ENCODE results near the gene RNF175.

Gene RNF175

DNA sequence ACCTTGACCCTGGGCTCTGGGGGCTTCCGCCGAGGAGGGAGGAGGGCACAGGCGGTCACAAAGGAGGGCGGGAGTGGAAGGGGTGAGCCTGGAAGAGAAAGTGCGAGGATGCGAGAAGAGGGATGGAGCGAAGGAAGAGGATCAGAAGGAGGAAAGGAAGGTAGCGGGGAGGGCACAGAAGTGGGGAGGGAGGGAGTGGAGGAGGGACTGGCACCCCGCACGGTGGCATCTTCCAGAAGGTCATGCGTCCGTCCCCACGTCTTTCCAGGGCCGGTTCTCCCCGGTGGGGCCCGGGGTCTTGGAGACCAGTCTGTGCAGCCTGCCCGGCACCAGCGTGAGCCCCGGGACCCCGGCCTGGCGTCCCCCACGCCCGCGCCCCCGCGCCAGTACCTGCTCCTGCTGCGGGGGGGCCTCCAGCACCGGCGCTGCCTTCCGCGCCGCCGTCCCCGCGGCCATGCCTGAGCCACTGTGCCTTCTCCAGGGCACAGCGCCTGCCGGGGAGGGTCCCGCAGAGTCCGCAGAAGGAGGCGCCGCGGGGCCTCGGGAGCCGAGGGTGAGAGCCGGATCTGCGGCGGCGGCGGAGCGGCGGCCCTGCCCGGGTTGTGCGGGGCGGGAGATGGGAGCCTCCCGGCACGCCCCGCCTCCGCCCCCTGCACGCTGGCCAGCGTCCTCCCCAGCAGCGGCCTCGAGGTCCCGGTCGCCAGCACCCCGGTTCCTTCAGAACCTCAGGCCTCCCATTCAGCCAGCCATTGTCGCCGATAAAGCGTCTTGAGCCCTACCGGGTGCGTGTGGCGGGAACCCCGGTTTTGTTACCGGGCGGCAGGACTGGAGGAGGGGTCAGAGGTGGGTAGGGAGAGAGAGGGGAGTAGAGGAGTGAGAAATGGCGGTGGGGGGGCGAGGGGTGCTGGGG, at the start of gene RNF175:
RNF175 (minus strand) TSS at position 618 of the 910 bp plus-strand sequence; CDS start at position 456, 162 bp downstream.
- DNase-seq: no peak

DNA sequence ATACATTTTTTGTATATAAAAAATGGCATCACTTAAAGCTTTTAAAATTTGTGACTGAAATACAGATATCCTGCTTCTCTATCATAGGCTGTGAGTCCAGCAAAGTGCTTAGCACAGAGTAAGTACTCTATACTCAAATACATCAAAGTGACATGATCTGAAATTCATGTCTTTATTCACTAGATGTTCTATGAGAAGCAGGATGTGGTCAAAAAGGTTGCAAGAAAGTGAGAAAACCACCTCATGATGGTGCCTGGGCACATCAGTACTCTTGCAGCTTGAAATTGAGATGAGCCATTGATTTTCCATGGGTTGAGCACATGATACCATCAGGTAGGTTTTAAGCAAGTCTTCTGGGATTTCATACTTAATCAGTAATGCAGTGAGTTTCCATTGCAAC, 49.5 kb upstream of the RNF175 start:
- peak; percentile 38 for DNase-seq

DNA sequence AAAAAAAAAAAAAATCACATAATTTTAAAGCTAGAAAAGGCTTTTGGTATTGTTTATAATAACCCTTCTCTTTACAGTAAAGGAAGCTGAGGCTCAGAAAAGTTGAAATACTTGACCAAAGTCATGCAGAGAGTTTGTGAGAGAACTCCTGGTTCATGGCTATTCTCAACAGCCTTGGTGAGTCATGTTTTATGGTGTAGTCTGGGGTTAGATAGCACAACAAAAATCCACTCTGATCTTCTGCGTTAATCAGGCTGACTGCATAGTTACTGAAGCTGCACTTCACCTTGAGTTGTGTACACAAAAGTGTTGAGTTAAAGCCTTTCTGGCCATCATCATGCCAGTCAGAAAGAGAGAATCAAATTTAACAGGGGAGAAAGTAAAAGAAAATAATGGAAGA, 48.4 kb upstream of the RNF175 start:
- no peak for DNase-seq

DNA sequence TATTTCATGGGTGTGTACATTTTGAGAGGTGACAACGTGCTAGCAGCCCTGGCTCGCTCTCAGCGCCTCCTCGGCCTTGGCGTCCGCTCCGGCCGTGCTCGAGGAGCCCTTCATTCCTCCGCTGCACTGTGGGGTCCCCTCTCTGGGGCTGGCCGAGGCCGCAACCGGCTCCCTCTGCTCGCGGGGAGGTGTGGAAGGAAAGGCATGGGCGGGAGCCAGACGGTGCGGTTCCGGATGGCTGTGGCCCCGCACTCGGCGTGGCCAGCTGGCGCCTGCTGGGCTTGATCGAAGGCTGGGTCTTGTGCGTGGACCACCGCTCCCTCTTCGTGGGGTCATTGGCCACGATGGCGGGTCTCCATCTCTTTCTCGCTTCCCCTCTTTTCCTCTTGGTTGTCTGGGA, 46.2 kb upstream of the RNF175 start:
- no peak for DNase-seq

DNA sequence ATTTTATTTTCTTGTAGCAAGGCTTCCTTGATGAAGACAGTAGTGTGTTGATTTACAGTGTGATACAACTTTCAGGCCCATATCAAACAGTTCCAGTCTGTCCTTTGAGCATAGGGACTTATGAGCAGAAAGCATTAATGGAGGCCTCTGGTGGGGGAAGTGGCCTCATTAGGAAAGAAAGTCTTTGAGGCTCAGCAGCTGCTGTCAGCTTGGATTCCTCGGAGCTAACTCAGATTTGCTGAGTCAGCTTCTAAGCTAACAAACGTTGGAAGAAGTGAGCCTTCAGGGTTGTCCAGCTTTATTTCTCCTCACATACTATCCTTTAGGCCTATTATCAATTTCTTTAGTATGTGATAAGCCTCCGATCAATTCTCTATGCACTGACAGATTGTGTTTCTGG, 44.9 kb upstream of the RNF175 start:
- no peak for DNase-seq

DNA sequence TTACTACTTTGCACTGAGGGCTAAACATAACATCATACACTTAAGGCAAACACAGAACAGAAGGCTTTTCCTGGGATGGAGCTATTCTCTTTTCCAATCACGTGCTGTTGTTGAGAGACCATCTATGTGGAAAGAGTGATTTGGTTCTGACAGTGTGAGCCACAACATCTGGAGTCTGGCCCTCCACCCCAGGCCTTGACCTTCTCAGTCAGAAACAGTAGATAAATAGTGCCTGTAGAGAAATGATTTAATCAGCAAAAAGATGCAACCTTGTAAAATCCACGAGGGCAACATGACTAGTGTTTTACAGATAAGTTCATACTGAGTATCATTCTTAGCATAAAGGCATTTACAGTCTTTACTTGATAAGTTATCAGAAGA, 39.9 kb upstream of the RNF175 start:
- no peak for DNase-seq

DNA sequence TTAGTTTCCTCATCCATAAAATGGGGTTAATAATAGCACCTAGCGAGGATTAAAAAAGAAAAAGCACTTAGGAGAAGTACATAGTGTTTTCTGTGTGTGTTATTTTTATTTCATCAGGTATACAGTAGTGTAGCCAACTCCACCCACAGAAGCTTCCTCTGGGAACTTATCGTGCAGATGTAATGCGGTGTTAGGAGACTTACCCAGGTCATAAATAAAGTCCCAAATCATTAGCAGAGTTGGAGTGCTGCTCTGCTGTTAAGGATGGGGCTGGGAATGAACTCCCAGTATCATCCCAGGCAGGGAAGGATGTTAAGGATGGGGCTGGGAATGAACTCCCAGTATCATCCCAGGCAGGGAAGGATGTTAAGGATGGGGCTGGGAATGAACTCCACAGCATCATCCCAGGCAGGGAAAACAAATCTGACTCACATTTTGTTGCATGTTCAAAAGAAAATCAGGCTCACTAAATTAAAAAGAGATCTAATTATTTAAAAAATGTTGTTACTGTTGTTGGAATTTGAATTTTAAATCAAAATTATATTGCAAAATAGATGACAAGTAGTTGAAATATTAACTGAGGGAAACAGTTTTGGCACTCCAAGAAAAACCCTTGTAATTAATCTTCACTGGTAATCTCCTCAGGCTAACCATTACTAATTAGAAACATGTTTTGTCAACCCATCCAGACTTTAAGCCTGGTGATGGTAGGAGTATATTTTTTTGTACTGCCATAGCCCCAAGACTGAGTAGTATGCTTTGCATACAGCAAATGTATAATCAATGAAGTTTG, 39.3 kb upstream of the RNF175 start:
- DNase-seq: no peak

DNA sequence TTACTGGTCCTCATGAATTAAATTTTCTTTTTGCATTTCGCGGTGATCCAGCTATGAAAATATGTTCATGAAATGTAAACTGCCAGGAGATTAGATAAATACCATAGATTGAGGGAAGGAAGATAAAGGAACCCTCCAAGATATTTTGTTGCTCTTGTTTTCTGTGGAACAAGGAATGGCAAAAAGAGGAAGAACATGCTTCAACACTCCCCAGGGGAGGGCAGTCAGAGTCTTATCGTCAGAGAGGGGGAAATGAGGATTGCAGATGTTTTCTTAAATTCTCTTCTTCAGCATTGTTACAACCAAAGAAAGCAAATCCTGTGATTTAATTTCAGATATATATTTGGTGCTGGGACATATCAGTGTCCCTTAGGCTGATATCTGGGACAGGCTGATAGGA, 38.6 kb upstream of the RNF175 start:
- DNase-seq: no peak

DNA sequence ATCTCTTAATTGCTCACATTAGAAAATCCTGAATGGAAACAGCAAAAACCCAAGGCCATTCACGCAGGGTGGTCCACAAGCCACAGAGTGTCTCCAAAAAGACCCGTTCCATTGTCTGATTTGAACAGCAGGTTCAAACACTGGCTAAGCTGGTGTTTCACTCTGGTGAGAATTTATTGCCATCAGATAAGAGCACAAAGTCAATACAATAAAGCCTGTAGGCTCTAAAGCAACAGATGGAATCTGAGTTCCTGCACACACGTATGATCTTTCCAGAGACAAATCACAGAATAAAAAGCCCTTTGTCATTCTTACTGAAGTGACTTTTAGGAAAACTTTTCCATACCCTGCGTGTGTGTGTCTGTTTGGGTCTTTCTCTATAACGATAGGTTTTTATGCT, 34.2 kb upstream of the RNF175 start:
- no peak for DNase-seq

DNA sequence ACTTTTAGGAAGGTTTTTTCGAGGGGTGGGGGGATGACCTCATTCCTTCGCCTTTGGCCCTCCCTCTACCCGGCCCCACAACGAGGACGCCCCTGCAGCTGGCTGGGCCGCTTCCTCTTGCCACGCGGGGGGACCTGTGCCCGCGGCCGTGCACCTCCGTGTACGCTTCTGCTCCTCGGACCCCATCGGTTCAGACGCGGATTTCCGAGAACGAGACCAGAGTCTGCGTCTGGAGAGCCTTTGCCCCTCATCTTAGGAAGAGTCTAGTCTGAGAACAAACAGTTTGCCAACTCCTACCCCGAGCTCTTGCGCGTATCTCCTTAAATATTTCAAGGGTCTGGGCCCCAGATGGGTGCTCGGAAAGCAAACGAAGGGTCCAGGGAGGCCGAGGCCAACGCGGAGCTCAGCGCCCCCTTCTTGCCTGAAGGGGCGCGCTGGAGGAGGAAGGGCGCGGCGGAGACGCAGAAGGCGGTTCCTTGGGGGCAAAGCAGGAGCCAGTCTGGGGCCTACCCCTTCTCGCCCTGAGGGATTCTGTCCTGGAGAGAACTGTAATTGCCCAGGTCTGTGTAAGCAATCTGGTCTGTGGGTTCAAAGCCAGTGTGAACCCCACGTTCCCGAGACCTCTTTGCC, 32.9 kb upstream of the RNF175 start:
- no peak for DNase-seq

DNA sequence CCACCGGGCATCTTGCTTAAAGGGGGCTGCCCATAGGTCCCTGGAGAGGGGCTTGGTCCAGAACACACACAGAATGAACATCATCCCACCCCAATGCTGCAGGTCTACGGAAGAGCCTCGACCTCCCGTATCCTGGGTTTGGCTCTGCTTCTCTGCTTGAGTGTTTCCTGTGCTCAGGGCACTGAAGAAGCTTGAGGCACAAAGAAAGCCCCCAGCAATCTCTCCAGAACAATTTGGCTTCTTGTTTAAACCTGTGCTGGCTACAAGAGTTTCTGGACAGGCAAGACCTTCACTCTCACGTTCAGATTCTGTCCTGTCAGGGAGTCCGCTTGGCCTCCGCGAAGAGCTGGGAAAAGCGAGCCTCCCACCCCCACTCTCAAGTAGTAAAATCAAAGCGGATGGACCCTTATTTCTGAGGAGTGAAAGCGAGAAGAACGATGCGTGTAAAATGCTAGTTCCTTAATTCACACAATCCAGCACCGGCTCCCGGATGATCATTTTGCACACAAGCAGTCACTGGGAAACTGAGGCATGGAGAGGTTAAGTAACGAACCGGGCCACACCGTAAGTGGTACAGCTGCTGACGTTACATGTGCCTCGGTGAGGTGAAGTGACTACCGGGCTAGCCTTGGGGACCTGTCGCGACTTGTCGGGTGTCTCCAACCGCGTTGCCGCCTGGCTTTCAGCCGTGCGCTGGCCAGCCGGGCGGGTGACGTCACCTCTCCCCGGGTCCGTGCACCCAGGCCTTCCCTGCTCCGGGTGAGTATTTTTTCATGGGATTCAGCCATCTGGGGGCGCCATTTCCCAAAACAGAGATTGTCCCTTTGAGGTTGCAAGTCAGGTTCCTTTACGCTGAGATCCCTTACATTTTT, 32.2 kb upstream of the RNF175 start:
- DNase-seq: peak; percentile 43

DNA sequence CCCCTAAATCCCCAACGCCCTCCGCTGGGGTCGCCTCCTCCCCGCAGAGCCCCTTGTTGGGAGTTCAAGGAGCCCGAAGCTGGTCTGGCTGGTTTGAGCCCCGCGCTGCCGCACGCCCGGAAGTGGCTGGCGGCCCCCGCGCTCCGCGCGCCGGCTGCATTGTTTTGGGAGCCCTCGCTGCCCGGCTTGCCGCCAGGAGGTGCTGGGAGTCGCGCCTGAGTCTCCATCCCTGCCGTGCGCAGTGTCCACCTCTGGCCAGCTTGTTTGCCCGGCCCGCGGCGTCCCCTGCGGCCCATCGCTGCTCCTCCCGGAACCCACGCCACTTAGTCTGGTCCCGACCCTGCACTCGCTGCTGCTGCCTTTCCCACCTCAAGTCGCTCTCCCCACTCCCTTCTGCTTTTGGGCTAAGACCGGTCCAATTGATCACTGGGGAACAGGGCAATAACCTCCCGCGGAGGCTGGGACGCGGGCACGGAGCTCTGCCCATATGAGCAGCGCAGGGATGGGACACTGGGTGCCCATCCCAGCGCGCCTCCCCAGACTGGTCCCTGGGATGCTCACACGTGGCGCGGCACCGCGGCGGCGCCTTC, 31.2 kb upstream of the RNF175 start:
- DNase-seq: peak; percentile 30

DNA sequence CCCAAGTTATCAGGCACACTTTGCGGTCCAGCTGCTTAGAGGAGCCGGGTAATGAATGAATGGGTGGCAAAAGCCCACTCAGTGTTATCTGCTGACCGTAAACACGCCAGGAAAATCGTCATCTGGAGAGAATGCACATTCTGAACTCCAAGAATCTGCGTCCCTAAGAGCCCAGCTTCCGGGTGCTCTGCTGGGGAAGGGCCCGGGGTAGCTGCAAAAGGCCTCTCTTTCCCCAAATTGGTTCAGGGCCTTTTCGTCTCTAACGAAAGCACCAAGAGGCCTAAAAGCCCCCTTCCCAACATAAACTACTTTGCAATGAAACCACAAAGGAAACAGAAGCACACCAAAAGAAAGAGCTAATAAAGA, 30.7 kb upstream of the RNF175 start:
- no peak for DNase-seq

DNA sequence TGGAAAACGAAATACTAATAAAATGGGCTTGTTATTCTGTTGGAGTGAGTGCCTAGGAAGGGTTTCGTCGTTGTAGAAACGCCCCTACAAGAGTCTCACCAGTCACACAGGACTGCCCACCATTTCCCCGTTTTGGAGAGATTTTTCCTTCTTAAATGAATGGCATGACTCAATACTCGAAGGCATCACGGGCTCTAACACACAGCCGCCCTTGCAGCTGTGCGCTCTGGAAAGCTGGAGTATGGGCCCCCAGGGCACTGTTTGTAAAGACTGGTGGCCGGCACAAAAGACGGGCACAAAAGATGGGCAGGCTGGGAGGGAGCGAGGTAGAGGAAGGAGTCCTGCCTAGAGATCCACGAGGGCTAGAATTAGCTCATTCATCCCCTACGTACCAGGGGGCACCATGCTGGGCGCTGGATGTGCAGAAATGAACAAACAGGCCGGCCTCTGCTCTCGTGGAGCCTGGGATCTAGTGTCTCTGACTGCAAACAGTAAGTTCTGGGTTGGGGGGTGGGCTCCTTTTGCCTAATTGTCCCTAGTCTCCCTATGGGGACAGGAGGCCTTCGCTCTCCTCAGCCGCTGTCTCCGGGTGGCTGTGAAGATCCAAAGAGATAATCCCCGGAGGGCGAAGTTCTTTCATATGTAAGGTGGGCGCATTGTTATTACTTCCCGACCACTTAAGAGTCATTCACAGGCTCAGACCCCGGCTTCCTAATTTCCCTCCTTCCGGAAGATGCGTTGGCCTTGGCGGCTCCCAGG, 30.1 kb upstream of the RNF175 start:
- DNase-seq: no peak

DNA sequence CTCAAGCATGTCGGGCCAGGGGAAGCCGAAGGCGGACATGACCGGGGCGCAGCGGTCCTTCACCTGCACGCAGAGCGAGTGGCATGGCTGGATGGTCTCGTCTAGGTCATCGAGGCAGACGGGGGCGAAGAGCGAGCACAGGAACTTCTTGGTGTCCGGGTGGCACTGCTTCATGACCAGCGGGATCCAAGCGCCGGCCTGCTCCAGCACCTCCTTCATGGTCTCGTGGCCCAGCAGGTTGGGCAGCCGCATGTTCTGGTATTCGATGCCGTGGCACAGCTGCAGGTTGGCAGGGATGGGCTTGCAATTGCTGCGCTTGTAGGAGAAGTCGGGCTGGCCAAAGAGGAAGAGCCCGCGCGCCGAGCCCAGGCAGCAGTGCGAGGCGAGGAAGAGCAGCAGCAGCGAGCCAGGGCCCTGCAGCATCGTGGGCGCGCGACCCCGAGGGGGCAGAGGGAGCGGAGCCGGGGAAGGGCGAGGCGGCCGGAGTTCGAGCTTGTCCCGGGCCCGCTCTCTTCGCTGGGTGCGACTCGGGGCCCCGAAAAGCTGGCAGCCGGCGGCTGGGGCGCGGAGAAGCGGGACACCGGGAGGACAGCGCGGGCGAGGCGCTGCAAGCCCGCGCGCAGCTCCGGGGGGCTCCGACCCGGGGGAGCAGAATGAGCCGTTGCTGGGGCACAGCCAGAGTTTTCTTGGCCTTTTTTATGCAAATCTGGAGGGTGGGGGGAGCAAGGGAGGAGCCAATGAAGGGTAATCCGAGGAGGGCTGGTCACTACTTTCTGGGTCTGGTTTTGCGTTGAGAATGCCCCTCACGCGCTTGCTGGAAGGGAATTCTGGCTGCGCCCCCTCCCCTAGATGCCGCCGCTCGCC, 28.8 kb upstream of the RNF175 start, which contains the start of gene SFRP2:
SFRP2 (minus strand) TSS at position 671 of the 864 bp plus-strand sequence; CDS start at position 423, 248 bp downstream.
- DNase-seq: no peak

DNA sequence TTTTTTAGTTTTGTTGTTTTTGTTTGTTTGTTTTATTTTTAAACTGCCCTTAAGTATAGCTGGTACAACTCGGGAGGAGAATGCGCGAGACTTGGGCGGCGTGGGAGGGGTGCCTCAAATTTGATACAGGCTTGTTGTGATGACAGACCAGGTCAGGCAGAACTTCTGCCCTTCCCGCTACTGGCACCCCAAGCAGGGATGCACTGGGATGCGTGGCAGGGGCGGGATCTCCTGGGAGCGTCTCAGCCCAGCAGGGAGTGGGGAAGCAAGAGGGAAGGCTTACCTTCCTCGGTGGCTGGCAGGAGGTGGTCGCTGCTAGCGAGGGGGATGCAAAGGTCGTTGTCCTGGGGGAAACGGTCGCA, 28.2 kb upstream of the RNF175 start:
- no peak for DNase-seq

DNA sequence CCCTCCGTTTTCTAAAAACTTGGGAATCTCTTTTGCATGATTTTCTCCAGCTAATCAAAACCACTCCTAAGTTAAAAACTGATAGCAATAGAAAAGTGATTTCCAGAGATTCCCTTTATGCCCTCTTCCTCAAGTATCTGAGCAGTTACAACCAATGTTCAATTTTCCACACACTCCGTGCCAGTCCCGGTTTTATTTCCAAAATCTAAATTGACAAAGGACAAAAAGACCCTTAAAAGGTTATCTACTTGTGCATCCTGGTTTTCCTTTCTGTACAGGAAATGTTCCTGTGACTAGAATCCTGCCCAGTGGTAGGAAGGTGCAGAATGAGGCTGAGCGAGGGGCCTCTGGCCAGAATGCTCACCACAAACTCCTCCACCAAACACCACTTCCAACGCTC, 27.8 kb upstream of the RNF175 start:
- DNase-seq: no peak

DNA sequence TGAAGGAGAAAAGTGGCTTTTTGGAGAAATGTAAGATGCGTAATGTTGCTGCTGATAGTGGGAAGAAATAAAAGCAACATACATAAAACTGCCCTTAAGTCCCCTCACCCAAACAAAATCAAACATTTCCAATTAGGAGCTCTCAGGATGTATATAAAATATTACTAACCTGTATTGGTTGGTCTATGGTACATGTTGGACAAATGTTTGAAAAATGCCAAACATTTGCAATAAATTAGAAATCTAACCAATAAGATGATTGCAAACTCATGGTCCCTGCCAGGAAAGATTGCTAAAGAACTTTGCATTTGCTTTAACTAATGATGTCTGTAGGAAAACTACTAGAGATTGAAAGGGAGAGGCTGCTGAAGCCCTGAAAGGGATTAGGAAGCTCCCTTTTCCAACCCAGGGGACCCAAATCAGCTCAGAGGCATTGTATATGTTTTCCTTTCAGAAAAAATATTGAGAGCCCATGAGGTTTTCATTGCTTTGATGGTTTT, 27.3 kb upstream of the RNF175 start:
- DNase-seq: no peak

DNA sequence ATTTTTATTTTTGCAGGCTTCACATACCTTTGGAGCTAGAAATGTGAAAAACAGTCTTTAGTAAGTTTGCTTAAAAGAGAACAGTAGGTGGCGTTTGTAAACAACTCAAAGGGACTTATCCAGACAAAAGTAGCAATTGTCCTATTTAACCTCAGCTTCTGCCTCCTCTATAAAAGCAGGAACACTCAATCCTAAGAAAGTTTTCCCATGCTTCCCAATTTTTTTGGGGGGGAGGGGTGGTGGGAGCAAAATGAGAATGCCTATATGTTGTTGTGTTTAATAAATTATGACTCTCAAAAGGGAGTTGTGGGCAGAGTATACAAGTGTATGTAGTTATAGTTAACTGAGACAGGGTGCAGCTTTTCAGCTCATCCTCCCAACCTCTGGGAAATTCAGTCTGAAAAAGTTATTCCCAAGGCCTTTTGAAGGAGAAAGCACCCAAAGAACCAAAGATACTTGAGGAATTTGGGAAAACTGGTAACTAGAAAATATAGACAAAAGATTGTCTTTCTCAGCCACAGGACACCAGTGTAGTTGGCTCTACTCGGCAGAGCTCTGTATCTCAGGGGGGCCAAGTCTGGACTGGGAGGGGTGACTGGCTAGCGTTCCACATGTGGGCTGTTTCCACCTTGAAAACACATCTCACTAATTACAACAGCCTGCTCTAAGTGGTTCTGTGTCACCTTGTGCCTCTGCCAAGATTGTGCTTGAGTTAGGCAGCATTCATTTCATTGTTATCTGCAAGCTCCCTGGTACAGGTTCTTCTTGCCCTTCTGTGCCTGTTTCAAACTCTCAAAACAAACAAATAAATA, 26.3 kb upstream of the RNF175 start:
- no peak for DNase-seq

Measured in stimulated activated CD4-positive, alpha-beta T cell treated with anti-CD3 and anti-CD28 coated beads, Interleukin-4, amount 100 ng/mL, for 24 hours (primary cell).